ENCODE measurements around the gene BTBD9. TPM values are rescaled to one million over a fixed set of nuclear protein-coding genes. Genes with fewer than 3 reads are reported as not detected.

BTBD9 gene
- total and polyA plus RNA-seq, 3 donors from 2014 or later, result 11.4 to 32.8 (median 29.5) TPM

- TF ChIP-seq POLR2A (IDR thresholded peaks at IDR 0.05) (no peak), CTCF (IDR thresholded peaks at IDR 0.05) (peak; percentile 96 to 99 (median 96))
- intact Hi-C loops (cut with DNase I; ENCODE audit: low total_unique reads), result no loop called here
- H3K4me3 ChIP-seq, result no peak overlapping the region
- peak; percentile 93 for DNase-seq
- H3K36me3 ChIP-seq (ENCODE audit: low read depth, missing control alignments), result no peaks in the 10 kb centered on the region
- no peaks in the 10 kb centered on the region for H3K9me3 ChIP-seq
- H3K27me3 ChIP-seq, result no peaks in the 10 kb centered on the region
- no peak overlapping the region for H3K27ac ChIP-seq
- H3K4me1 ChIP-seq, result no peaks in the 10 kb centered on the region
- 45 to 46% methylated on average over 6 of the region's 6 CpGs for WGBS, 2 donors
Measured at GRCh38 chr6:38493931-38494547, 145.7 kb downstream of the BTBD9 start.

- Histone ChIP-seq H3K4me1 (no peaks in the 10 kb centered on the region), H3K27me3 (no peaks in the 10 kb centered on the region), H3K36me3 (ENCODE audit: low read depth, missing control alignments) (no peaks in the 10 kb centered on the region), H3K9me3 (no peaks in the 10 kb centered on the region), H3K4me3 (no peak overlapping the region), H3K27ac (no peak overlapping the region)
- 91 to 99% methylated on average over 2 of the region's 2 CpGs for WGBS, 2 donors
- no peak for DNase-seq
- intact Hi-C loops (cut with DNase I; ENCODE audit: low total_unique reads), result no loop called here
- TF ChIP-seq POLR2A (IDR thresholded peaks at IDR 0.05) (no peak), CTCF (IDR thresholded peaks at IDR 0.05) (no peak)
Measured at GRCh38 chr6:38492031-38492430, 147.7 kb downstream of the BTBD9 start.

- DNase-seq, result no peak
- Histone ChIP-seq H3K9me3 (no peaks in the 10 kb centered on the region), H3K4me1 (no peaks in the 10 kb centered on the region), H3K27ac (no peak overlapping the region), H3K4me3 (no peak overlapping the region), H3K27me3 (no peaks in the 10 kb centered on the region), H3K36me3 (ENCODE audit: low read depth, missing control alignments) (no peaks in the 10 kb centered on the region)
- intact Hi-C loops (cut with DNase I; ENCODE audit: low total_unique reads), result no loop called here
- TF ChIP-seq POLR2A (IDR thresholded peaks at IDR 0.05) (no peak), CTCF (IDR thresholded peaks at IDR 0.05) (no peak)
- WGBS, 2 donors, result 69 to 82% methylated on average over 2 of the region's 2 CpGs
Measured at GRCh38 chr6:38489951-38490350, 149.8 kb downstream of the BTBD9 start.

- WGBS, 2 donors, result 88 to 91% methylated on average over 7 of the region's 7 CpGs
- intact Hi-C loops (cut with DNase I; ENCODE audit: low total_unique reads), result no loop called here
- no peaks in the 10 kb centered on the region for H3K27me3 ChIP-seq
Measured at GRCh38 chr6:38487423-38487822, 152.3 kb downstream of the BTBD9 start.

More at GRCh38 chr6:38487423-38487822, 152.3 kb downstream of the BTBD9 start:
- Histone ChIP-seq H3K4me1 (no peaks in the 10 kb centered on the region), H3K9me3 (no peaks in the 10 kb centered on the region), H3K4me3 (no peak overlapping the region), H3K36me3 (ENCODE audit: low read depth, missing control alignments) (no peaks in the 10 kb centered on the region), H3K27ac (no peak overlapping the region)
- no peak for TF ChIP-seq CTCF (IDR thresholded peaks at IDR 0.05)
- no peak for TF ChIP-seq POLR2A (IDR thresholded peaks at IDR 0.05)
- DNase-seq, result no peak
